SJCRH30 (cell line): Measurements from ENCODE around the gene ZBED6. TPM values are rescaled to one million over a fixed set of nuclear protein-coding genes. Genes with fewer than 3 reads are reported as not detected.
"Not testable (repeated sequence)": the region's sequence is repeated elsewhere in the genome, so short reads cannot be mapped to it uniquely, and the experiment has no call there.

ENCODE experiments used
- DNase-seq, 2 experiments: peaks; one replicate each; pipeline ENCODE4 v3.0.0-alpha.2; 2015 to 2020
- H3K27ac ChIP-seq: fragments of 250-450 bp; sonication (Bioruptor Pico); 2 replicates; pipeline ENCODE4 v1.5.1; 2020; ENCODE audit warnings: mild to moderate bottlenecking, moderate library complexity
- H3K27me3 ChIP-seq: fragments of 250-450 bp; sonication (Bioruptor Pico); 2 replicates; pipeline ENCODE4 v1.5.1; 2020; ENCODE audit warnings: mild to moderate bottlenecking, moderate library complexity
- H3K36me3 ChIP-seq: fragments of 250-450 bp; sonication (Bioruptor Pico); 2 replicates; pipeline ENCODE4 v1.5.1; 2020; ENCODE audit warnings: mild to moderate bottlenecking, moderate library complexity
- H3K4me1 ChIP-seq: fragments of 250-450 bp; sonication (Bioruptor Pico); 2 replicates; pipeline ENCODE4 v1.5.1; 2020; ENCODE audit warnings: mild to moderate bottlenecking, moderate library complexity
- H3K4me3 ChIP-seq: fragments of 250-450 bp; sonication (Bioruptor Pico); 2 replicates; pipeline ENCODE4 v1.5.1; 2020; ENCODE audit warnings: mild to moderate bottlenecking, moderate library complexity
- H3K9me3 ChIP-seq: fragments of 250-450 bp; sonication (Bioruptor Pico); replicated peaks from 2 replicates; pipeline ENCODE4 v1.5.1; 2020; ENCODE audit warnings: mild to moderate bottlenecking, moderate library complexity
- total RNA-seq: library from RNA; depleted of rRNA; stranded (reverse); fragments of >200 nt; shearing (Covaris generic); gene quantifications from 2 replicates; pipeline ENCODE4 v1.2.3, GENCODE V29; 2014

ZBED6 gene
- total RNA-seq, 1 experiment from 2014 or later: 21.4 TPM

GRCh38 chr1:203797948-203798655 lies 2.7 kb downstream of the ZBED6 start:
- Histone ChIP-seq H3K27ac (no peak overlapping the region), H3K36me3 (peaks cover 68% of the 10 kb centered on the region), H3K9me3 (no peaks in the 10 kb centered on the region), H3K27me3 (no peaks in the 10 kb centered on the region), H3K4me1 (peaks cover 12% of the 10 kb centered on the region; the same call in 1 of the 2 replicates), H3K4me3 (no peak overlapping the region)
- DNase-seq: peak in 1 of 2 experiments; percentile 16

- Histone ChIP-seq H3K4me1 (peaks cover 12% of the 10 kb centered on the region; the same call in 1 of the 2 replicates), H3K27ac (no peak overlapping the region), H3K36me3 (peaks cover 77% of the 10 kb centered on the region), H3K9me3 (no peaks in the 10 kb centered on the region), H3K27me3 (no peaks in the 10 kb centered on the region), H3K4me3 (no peak overlapping the region)
- DNase-seq: no peak
These were observed 3.7 kb downstream of the ZBED6 start for GRCh38 chr1:203799157-203799556.

- Histone ChIP-seq H3K9me3 (no peaks in the 10 kb centered on the region), H3K27ac (no peak overlapping the region), H3K4me1 (peaks cover 12% of the 10 kb centered on the region; the same call in 1 of the 2 replicates), H3K4me3 (no peak overlapping the region), H3K27me3 (no peaks in the 10 kb centered on the region), H3K36me3 (peaks cover 83% of the 10 kb centered on the region)
- no peak for DNase-seq
These were observed 4.5 kb downstream of the ZBED6 start for GRCh38 chr1:203799971-203800370.

- Histone ChIP-seq H3K4me3 (no peak overlapping the region), H3K27ac (no peak overlapping the region), H3K4me1 (peaks cover 10% of the 10 kb centered on the region), H3K9me3 (0 out of 2 replicates have a peak, but pooled peaks cover 4% of the 10 kb centered on the region), H3K36me3 (peaks cover 79% of the 10 kb centered on the region), H3K27me3 (no peaks in the 10 kb centered on the region)
- no peak for DNase-seq
These were observed 10.3 kb downstream of the ZBED6 start for GRCh38 chr1:203805689-203806088.

GRCh38 chr1:203807196-203807595 lies 11.8 kb downstream of the ZBED6 start:
- H3K4me1 ChIP-seq: peaks cover 10% of the 10 kb centered on the region
- no peak overlapping the region for H3K4me3 ChIP-seq
- H3K27me3 ChIP-seq: no peaks in the 10 kb centered on the region
- DNase-seq: peak; percentile 37 to 54
- H3K36me3 ChIP-seq: peaks cover 76% of the 10 kb centered on the region
- 0 out of 2 replicates have a peak, but pooled peaks cover 4% of the 10 kb centered on the region for H3K9me3 ChIP-seq
- H3K27ac ChIP-seq: no peak overlapping the region

- Histone ChIP-seq H3K36me3 (peaks cover 79% of the 10 kb centered on the region), H3K4me3 (no peak overlapping the region), H3K9me3 (0 out of 2 replicates have a peak, but pooled peaks cover under 1% of the 10 kb centered on the region), H3K4me1 (no peaks in the 10 kb centered on the region), H3K27me3 (no peaks in the 10 kb centered on the region), H3K27ac (no peak overlapping the region)
- no peak for DNase-seq
These were observed 18.3 kb downstream of the ZBED6 start for GRCh38 chr1:203813581-203814341.

- Histone ChIP-seq H3K4me3 (no peak overlapping the region), H3K27ac (no peak overlapping the region), H3K36me3 (peaks cover 90% of the 10 kb centered on the region), H3K27me3 (no peaks in the 10 kb centered on the region), H3K4me1 (no peaks in the 10 kb centered on the region), H3K9me3 (no peaks in the 10 kb centered on the region)
- no peak for DNase-seq
These were observed 23.0 kb downstream of the ZBED6 start for GRCh38 chr1:203818399-203818798.

- Histone ChIP-seq H3K9me3 (no peaks in the 10 kb centered on the region), H3K36me3 (peaks cover 87% of the 10 kb centered on the region), H3K4me1 (no peaks in the 10 kb centered on the region), H3K4me3 (no peak overlapping the region), H3K27me3 (no peaks in the 10 kb centered on the region), H3K27ac (no peak overlapping the region)
- DNase-seq: no peak
These were observed 27.9 kb downstream of the ZBED6 start for GRCh38 chr1:203823306-203823705.

GRCh38 chr1:203826175-203826574 lies 30.8 kb downstream of the ZBED6 start:
- Histone ChIP-seq H3K27me3 (no peaks in the 10 kb centered on the region), H3K9me3 (no peaks in the 10 kb centered on the region), H3K4me1 (no peaks in the 10 kb centered on the region), H3K27ac (no peak overlapping the region), H3K4me3 (no peak overlapping the region), H3K36me3 (peaks cover 87% of the 10 kb centered on the region)
- DNase-seq: no peak

GRCh38 chr1:203828002-203828401 lies 32.6 kb downstream of the ZBED6 start:
- no peak overlapping the region for H3K4me3 ChIP-seq
- no peak for DNase-seq
- no peaks in the 10 kb centered on the region for H3K9me3 ChIP-seq
- H3K36me3 ChIP-seq: peaks cover 89% of the 10 kb centered on the region
- no peak overlapping the region for H3K27ac ChIP-seq
- H3K27me3 ChIP-seq: no peaks in the 10 kb centered on the region
- H3K4me1 ChIP-seq: no peaks in the 10 kb centered on the region

GRCh38 chr1:203828503-203828902 lies 33.1 kb downstream of the ZBED6 start:
- no peak overlapping the region for H3K27ac ChIP-seq
- no peak for DNase-seq

GRCh38 chr1:203829247-203829646 lies 33.8 kb downstream of the ZBED6 start:
- not testable (repeated sequence) for H3K27me3 ChIP-seq, DNase-seq, H3K4me1 ChIP-seq, H3K4me3 ChIP-seq, H3K9me3 ChIP-seq, H3K27ac ChIP-seq
- H3K36me3 ChIP-seq: peaks cover 89% of the 10 kb centered on the region

More at GRCh38 chr1:203828503-203828902, 33.1 kb downstream of the ZBED6 start:
- Histone ChIP-seq H3K4me3 (no peak overlapping the region), H3K9me3 (no peaks in the 10 kb centered on the region), H3K4me1 (no peaks in the 10 kb centered on the region), H3K36me3 (peaks cover 89% of the 10 kb centered on the region), H3K27me3 (no peaks in the 10 kb centered on the region)

GRCh38 chr1:203835476-203835875 lies 40.1 kb downstream of the ZBED6 start:
- Histone ChIP-seq H3K4me1 (no peaks in the 10 kb centered on the region), H3K36me3 (peaks cover 96% of the 10 kb centered on the region)

GRCh38 chr1:203839081-203839480 lies 43.7 kb downstream of the ZBED6 start:
- peaks cover 83% of the 10 kb centered on the region for H3K36me3 ChIP-seq
- no peak overlapping the region for H3K27ac ChIP-seq
- no peaks in the 10 kb centered on the region for H3K4me1 ChIP-seq
- no peaks in the 10 kb centered on the region; the same call in 1 of the 2 replicates for H3K9me3 ChIP-seq
- peak; percentile 29 to 37 for DNase-seq
- H3K4me3 ChIP-seq: no peak overlapping the region
- H3K27me3 ChIP-seq: no peaks in the 10 kb centered on the region

More at GRCh38 chr1:203835476-203835875, 40.1 kb downstream of the ZBED6 start:
- Histone ChIP-seq H3K9me3 (no peaks in the 10 kb centered on the region; the same call in 1 of the 2 replicates), H3K27ac (no peak overlapping the region), H3K4me3 (no peak overlapping the region), H3K27me3 (no peaks in the 10 kb centered on the region)
- no peak for DNase-seq

GRCh38 chr1:203840208-203840808 lies 44.9 kb downstream of the ZBED6 start:
- Histone ChIP-seq H3K4me3 (no peak overlapping the region), H3K4me1 (no peaks in the 10 kb centered on the region), H3K9me3 (no peaks in the 10 kb centered on the region; the same call in 1 of the 2 replicates), H3K27ac (no peak overlapping the region), H3K27me3 (no peaks in the 10 kb centered on the region), H3K36me3 (peaks cover 79% of the 10 kb centered on the region)
- DNase-seq: no peak
